Measurements from ENCODE around the gene RAD1.
A peak's percentile ranks its signal among the peaks of the same experiment; 100 is the strongest.

RAD1 gene

DNA sequence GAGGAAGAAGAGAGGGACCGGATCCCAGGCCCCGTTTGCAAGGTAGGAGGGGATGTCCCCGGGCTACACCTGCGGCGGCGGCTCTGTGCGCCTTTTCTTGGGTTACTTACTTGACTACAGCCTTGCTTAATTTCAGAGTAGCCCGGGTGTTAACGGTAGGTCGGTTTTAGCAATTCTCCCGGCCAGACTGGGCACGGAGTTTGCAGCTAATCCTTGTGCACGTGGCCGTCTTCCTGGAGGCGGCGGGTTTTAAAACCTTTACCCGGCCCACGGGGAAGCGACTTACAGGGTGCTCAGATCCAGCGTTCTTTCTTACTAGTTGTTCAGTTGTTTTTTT is 520 bp upstream of the RAD1 start:
- DNase-seq (ENCODE audit: low spot score): no peak

DNA sequence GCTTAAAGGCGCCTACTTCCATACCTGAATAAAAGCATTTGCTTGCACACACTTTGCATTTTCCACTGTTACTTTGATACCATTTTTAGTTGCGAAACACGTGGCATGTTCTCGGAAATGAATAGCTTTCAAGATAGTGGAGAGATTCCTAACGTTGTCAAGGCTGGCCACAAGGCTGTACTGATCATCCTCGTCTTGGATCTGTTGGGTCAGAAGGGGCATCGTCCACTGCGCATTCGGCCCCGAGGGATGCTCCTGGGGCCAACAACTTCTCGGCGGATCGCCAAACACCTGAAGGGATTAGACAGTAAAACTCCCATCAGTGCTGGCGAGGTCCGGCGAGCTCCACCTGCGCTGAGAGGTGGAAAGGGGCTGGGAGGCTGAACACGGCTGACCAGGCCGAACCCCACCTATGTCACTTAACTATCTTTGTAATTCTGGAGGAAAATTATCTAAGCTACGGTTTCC is 599 bp downstream of the RAD1 start:
- DNase-seq (ENCODE audit: low spot score): no peak

DNA sequence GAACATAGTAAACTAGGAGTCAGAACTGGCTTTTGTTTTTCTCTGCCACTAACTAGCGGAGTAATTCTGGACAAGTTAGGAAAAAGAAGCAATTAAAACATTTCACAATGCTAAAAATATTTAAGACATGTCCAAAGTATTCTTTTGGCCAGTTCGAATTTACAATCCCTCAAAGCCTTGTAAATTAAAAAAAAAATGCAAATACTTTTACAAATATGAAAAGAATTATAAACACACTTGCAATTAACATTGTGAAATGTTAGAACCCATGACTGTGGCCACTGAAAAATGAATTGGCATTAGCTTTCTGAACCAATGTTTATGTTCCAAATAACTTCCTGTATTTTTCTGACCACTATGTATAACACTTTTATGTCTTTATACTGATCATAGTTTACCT is 2.2 kb downstream of the RAD1 start:
- no peak for DNase-seq (ENCODE audit: low spot score)

GRCh38 chr5:34905564-34905963 is 9.7 kb downstream of the RAD1 start:
- DNase-seq (ENCODE audit: low spot score): peak; percentile 24

GRCh38 chr5:34903260-34903659 is 12.0 kb downstream of the RAD1 start:
- DNase-seq (ENCODE audit: low spot score): no peak

DNA sequence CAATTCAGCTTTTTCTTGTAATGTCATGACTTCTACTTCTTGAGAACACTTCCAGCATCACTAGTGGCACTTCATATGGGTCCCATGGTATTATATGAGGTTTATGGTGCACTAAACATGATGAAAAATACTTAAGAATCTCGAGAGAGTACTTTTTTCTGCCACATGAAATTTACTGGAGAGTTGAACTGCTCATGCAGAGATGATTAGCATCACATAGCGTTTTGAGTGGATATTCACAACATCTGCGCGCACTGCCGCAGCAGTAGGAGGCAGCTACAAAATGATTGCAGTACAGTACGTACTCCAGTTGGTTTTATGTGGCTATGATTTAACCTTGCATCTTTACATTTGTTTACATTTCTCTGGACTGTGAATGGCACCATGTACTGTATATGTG is 14.7 kb downstream of the RAD1 start:
- DNase-seq (ENCODE audit: low spot score): no peak

DNA sequence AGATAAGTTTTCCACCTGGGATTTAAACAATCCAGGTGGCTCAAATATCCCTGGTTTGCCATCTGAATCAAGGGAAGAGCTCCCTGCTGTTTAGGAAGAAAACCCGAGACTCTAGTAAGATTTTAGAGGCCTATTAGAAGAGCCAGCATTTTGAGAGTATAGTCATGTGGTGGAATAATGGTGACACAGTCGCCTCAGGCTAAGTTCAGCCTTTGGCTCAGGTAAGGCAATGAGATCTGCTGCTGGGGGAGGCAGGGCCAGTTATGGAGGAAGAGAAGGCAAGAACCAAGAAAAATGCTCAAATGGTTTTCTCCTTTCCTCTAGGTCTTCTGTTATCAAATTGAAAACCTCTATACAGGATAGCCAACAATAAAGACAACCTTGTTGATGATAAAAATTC is 16.2 kb downstream of the RAD1 start:
- no peak for DNase-seq (ENCODE audit: low spot score)

DNA sequence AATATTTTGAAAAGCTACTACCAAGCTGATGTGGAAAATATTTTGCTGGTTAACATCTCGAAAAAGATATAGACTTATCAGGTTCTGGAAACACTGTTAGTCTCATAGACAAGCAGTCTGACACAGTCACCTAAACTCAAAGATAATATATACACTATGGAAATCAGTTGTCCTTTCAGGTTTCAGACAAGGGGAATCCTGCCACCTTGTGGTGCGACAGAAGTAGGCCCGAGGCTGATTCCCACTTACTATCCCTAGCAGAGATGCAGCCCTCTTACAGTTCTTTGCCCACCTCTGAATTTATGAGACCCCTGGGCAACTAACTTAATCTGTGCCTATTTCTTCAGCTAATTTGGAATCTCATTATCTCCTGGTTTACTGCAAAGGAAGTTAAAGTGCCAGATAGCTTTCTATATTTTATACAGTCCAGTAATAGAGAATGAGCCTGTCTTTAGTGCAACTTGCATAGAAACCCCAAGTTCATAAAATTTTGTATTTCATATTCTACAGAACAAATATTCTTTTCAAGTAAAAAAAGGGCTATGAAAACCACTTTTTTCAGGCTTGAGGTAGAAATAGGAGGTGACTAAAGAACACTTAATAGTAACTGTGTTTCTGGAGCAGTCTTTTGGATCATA is 16.9 kb downstream of the RAD1 start:
- DNase-seq (ENCODE audit: low spot score): peak; percentile 70

DNA sequence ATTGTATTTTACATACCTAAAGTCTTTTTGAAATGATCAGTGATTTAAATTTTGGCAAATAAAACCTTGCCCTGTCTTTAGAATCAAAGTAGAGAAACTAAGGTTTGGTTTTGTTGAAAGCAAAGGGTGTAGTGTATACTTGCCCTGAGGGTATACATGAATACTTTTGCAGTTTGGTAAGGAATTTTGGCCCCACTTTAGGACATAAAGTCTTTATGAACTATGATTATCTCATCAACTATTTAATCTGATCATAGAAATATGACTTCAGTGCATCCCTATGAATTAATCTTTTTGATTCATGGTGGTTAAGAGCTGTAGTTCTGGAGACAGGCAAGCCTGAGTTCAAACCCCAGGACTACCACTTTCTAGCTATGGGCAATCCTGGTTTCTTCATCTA is 17.7 kb downstream of the RAD1 start:
- DNase-seq (ENCODE audit: low spot score): no peak

GRCh38 chr5:34895641-34896419 is 19.5 kb downstream of the RAD1 start:
- DNase-seq (ENCODE audit: low spot score): no peak

- no peak for DNase-seq (ENCODE audit: low spot score)
Observed at GRCh38 chr5:34894716-34895115, 20.6 kb downstream of the RAD1 start.

DNA sequence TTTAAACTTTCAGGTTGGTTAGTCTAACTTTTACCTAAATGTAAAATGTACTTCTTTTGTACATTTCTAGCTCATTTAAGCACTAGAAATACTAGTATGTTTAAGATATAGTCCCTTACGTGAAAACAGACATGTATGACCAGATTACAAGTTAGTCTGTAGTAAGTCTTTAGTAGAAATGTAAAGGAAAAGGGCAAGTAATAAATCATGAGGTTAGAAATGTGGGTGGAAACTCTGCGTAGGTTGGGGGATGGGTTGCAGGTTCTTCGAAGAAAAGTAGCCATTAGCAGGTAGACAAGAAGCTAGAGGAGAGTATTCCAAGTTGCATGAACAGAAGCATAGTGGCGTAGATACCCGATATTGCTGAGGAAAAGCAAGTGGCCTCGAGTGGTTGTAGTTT is 22.9 kb downstream of the RAD1 start:
- DNase-seq (ENCODE audit: low spot score): no peak

DNA sequence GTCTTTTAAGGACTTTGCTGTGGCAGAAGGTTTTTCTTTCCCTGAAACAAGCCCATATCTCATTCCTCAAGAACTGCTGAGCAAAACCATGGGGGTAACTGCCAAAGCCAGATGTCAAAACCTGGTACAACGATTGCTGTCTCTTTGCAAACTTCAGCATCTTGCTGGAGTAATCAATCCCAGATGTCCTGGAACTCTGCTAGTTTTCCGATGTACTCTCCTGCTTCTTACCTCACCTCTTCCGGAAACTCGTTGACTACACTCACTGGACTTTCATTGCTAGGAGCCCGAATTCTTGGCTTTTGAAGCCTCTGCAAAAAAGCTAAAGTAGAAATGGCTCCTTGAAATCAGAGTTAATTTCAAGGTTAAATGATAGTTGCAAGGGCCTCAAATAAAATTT is 23.3 kb downstream of the RAD1 start:
- no peak for DNase-seq (ENCODE audit: low spot score)

GRCh38 chr5:34889394-34889793 is 25.9 kb downstream of the RAD1 start:
- no peak for DNase-seq (ENCODE audit: low spot score)

GRCh38 chr5:34886392-34887119 is 28.7 kb downstream of the RAD1 start:
- no peak for DNase-seq (ENCODE audit: low spot score)

DNA sequence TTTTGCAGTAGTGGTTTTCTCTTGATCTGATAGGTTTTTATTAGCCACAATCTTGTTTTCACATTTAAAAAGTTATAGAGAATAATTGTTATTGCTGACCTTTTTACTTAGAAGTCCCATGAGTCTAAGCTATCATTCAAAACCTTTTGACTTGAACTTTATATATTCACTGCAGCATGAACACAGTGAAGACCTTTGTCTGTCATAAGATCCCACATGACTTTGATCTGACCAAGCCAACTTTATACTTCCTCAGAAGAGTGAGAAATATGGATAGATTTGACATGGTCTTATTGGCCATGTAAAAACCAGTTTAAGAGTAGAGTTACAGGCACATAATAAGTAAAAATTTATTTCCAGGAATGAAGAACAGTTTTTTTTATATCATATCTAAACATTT is 34.1 kb downstream of the RAD1 start:
- DNase-seq (ENCODE audit: low spot score): no peak

GRCh38 chr5:34876275-34876674 is 39.0 kb downstream of the RAD1 start:
- DNase-seq (ENCODE audit: low spot score): no peak

DNA sequence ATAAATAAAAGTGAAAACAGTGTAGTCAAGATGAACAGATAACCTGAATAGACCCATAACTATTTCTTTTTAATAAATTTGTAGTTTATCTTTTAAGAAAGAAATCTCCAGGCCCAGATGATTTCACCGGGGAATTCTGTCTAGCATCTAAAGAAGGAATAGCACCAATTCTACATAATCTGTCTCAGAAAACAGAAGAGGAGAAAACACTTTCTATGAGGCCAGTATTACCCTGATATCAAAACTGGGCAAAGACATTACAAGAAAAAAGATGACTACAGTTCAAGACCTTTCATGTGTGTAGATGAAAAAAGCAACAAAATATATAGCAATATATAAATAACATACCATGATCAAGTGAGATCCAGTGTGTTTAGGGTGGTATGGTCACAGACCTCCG is 44.9 kb downstream of the RAD1 start:
- DNase-seq (ENCODE audit: low spot score): no peak

DNA sequence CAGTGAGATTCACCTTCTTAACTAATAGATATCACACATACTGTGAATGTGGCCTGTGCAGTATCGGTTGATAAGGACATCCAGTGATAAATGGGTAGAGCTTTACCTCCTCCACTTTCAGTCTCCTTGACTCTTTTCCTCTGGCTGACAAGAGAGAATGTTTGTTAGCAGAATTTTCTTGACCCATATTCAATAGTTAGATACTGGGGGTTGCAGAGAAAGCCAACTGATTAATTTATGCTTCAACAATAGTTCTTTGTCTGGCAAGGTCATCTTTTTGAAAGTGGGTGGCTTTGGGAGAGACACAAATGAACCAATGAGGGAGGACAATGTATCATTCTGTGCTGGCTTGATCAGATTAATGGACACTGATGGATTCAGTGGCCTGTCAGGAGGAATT is 46.0 kb downstream of the RAD1 start:
- DNase-seq (ENCODE audit: low spot score): no peak

DNA sequence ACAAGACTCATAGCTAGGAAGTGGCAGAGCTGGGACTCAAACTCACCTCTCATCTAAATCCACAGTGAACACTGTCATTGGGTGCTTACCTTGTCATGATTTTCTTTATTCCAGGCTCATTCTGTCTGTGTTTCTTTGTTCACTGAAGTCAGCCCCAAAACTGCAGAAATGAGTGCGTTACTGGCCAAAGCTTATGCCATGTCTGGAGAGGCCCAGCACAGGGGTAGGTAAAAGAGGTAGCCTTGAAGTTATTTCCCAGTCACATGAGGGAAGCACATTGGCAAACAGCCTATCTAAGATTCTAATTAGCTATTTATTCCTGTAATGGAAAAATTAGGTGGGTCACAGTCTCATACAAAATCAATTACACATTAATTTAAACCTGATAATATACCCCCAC is 46.5 kb downstream of the RAD1 start:
- no peak for DNase-seq (ENCODE audit: low spot score)

GRCh38 chr5:34867660-34868059 is 47.6 kb downstream of the RAD1 start:
- no peak for DNase-seq (ENCODE audit: low spot score)

- no peak for DNase-seq (ENCODE audit: low spot score)
Observed at GRCh38 chr5:34866989-34867471, 48.3 kb downstream of the RAD1 start.

- DNase-seq (ENCODE audit: low spot score): no peak
Observed at GRCh38 chr5:34865091-34865490, 50.2 kb downstream of the RAD1 start.
